Osteoblast (primary cell): Measurements from ENCODE around the gene SPATA13. TPM values are rescaled to one million over a fixed set of nuclear protein-coding genes. Genes with fewer than 3 reads are reported as not detected.

Experiments used
- DNase-seq: peaks from one replicate; pipeline ENCODE4 v3.0.0; 2011; ENCODE audit warnings: low spot score, mixed read lengths; ENCODE audit not compliant: insufficient read length; ENCODE audit errors: missing footprints
- H2AFZ ChIP-seq: 2 replicates; pipeline ENCODE4 v1.6.0; 2011; ENCODE audit warnings: mild to moderate bottlenecking, low read length
- H3K27ac ChIP-seq: 2 replicates; pipeline ENCODE4 v1.5.1; 2011; ENCODE audit warnings: mild to moderate bottlenecking, low read depth, low read length, moderate library complexity
- H3K27me3 ChIP-seq: 2 replicates; pipeline ENCODE4 v1.6.0; 2012; ENCODE audit warnings: mild to moderate bottlenecking, control low read depth, inconsistent platforms, low read length, moderate library complexity; ENCODE audit not compliant: insufficient read depth
- H3K36me3 ChIP-seq: 2 replicates; pipeline ENCODE4 v1.5.1; 2011; ENCODE audit warnings: mild to moderate bottlenecking, low read length, control low read depth, moderate library complexity; ENCODE audit not compliant: insufficient read depth
- H3K4me1 ChIP-seq: 2 replicates; pipeline ENCODE4 v1.5.1; 2011; ENCODE audit warnings: mild to moderate bottlenecking, low read length, control low read depth, moderate library complexity; ENCODE audit not compliant: insufficient read depth
- H3K4me2 ChIP-seq: 2 replicates; pipeline ENCODE4 v1.6.0; 2011; ENCODE audit warnings: mild to moderate bottlenecking, low read length; ENCODE audit not compliant: insufficient read depth
- H3K4me3 ChIP-seq: fragments of 200-600 bp; sonication (generic); 3 replicates; pipeline ENCODE4 v1.5.1; 2012; ENCODE audit warnings: mild to moderate bottlenecking, low read length, inconsistent platforms; ENCODE audit not compliant: insufficient read depth
- H3K79me2 ChIP-seq: 2 replicates; pipeline ENCODE4 v1.6.0; 2012; ENCODE audit warnings: mild to moderate bottlenecking, low read length, control low read depth, inconsistent platforms; ENCODE audit not compliant: insufficient read depth
- H3K9me3 ChIP-seq: 2 replicates; pipeline ENCODE4 v1.5.1; 2011; ENCODE audit warnings: low read depth, low read length, control low read depth
- H4K20me1 ChIP-seq: 2 replicates; pipeline ENCODE4 v1.6.0; 2012; ENCODE audit warnings: mild to moderate bottlenecking, low read length, control low read depth; ENCODE audit not compliant: insufficient read depth
- total RNA-seq: library from RNA; depleted of rRNA; stranded (reverse); fragments of >200 nt; gene quantifications from 2 replicates; pipeline ENCODE4 v1.2.3, GENCODE V29; 2012
- TF ChIP-seq, protein P1 (sequence below): IDR thresholded peaks from 2 replicates; pipeline ENCODE4 v1.5.1; 2011; ENCODE audit warnings: mild to moderate bottlenecking, low read depth, low read length, moderate library complexity; ENCODE audit errors: extremely low read depth

Gene SPATA13
- total RNA-seq, 1 donor: 40.2 TPM

DNA sequence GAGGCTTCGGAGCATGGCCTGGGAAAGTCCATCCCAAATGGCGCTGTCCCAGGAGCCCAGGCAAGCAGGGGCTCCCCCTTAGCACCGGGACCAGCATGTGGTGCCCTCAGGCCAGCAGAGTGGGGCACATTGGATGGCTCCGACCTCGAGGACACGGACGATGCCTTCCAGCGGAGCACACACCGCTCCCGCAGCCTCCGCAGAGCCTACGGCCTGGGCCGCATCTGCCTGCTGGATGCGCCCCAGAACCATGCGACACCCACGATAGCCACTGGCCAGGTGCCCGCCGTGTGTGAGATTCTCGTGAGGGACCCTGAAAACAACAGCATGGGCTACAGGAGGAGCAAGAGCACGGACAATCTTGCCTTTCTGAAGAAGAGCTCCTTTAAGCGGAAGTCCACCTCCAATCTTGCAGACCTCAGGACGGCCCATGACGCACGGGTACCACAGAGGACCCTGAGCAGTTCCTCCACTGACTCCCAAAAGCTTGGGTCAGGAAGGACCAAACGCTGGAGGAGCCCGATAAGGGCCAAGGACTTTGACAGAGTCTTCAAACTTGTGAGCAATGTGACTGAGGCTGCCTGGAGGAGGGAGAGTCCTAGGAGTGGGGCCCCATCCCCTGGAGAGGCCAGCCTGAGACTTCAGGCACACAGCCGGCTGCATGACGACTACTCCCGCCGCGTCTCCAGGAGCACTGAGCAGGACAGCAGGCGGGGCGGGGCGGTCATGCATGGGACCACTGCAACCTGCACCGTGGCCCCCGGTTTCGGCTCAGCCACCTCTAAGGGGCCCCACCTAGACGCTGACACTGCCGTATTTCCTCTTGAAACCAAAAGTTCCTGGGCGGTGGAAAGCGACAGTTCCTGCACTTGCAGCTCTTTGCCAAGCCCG, 63.1 kb downstream of the SPATA13 start:
- Histone ChIP-seq H3K36me3 (no peaks in the 10 kb centered on the region), H3K79me2 (no peaks in the 10 kb centered on the region), H4K20me1 (no peaks in the 10 kb centered on the region), H2AFZ (no peak overlapping the region), H3K27ac (no peak overlapping the region), H3K4me1 (no peaks in the 10 kb centered on the region), H3K4me3 (no peak overlapping the region), H3K4me2 (no peak overlapping the region), H3K9me3 (no peaks in the 10 kb centered on the region), H3K27me3 (no peaks in the 10 kb centered on the region)
- TF ChIP-seq, protein P1, sequence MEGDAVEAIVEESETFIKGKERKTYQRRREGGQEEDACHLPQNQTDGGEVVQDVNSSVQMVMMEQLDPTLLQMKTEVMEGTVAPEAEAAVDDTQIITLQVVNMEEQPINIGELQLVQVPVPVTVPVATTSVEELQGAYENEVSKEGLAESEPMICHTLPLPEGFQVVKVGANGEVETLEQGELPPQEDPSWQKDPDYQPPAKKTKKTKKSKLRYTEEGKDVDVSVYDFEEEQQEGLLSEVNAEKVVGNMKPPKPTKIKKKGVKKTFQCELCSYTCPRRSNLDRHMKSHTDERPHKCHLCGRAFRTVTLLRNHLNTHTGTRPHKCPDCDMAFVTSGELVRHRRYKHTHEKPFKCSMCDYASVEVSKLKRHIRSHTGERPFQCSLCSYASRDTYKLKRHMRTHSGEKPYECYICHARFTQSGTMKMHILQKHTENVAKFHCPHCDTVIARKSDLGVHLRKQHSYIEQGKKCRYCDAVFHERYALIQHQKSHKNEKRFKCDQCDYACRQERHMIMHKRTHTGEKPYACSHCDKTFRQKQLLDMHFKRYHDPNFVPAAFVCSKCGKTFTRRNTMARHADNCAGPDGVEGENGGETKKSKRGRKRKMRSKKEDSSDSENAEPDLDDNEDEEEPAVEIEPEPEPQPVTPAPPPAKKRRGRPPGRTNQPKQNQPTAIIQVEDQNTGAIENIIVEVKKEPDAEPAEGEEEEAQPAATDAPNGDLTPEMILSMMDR: no peak
- no peak for DNase-seq

DNA sequence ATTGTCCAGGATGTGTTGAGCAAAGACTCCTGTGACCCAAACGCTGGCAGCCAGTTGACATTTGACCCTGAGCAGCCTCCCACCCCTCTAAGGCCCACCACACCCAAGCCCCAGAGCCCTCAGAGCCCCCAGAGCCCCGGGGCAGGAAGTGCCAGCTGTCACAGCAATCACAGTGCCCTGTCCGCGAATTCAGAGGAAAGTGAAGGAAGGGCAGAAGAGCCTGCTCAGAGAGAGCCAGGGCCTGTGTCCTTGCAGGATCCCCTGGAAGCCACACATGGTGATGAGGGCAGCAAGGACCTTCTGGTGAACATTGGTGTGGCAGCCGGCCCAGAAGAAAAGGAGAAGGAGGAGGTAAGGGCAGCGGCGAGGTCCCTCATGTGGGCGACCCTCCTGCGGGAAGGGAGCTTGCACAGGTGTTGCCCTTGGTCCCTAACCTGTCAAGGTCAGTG, 63.7 kb downstream of the SPATA13 start:
- Histone ChIP-seq H3K9me3 (no peaks in the 10 kb centered on the region), H3K4me2 (no peak overlapping the region), H3K4me1 (no peaks in the 10 kb centered on the region), H3K4me3 (no peak overlapping the region), H3K27ac (no peak overlapping the region), H2AFZ (no peak overlapping the region), H3K79me2 (no peaks in the 10 kb centered on the region), H3K36me3 (no peaks in the 10 kb centered on the region), H3K27me3 (peaks cover 4% of the 10 kb centered on the region), H4K20me1 (no peaks in the 10 kb centered on the region)
- no peak for DNase-seq
- TF ChIP-seq, protein P1: no peak

DNA sequence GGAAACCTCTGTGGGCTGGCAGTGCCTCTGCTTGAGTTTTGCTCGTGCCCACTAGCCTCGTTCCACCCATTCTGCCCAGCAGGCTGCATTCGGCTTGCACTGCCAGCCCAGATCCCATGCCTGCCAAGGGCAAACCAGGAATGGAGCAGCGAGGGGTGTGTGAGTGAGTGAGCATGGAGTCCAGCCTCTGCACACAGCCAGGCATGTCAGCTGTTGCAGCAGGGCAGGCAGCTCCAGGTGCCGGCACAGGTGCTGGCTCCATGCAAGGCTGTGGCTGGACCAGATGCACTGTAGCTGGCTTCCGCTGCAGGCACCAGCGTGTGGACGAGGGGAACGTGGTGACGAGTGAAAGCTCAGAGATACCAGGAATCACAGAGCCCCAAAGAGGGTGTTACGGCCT, 64.5 kb downstream of the SPATA13 start:
- peaks cover 4% of the 10 kb centered on the region for H3K27me3 ChIP-seq
- DNase-seq: no peak
- H3K27ac ChIP-seq: no peak overlapping the region
- H4K20me1 ChIP-seq: no peaks in the 10 kb centered on the region
- H2AFZ ChIP-seq: no peak overlapping the region
- H3K79me2 ChIP-seq: no peaks in the 10 kb centered on the region
- TF ChIP-seq, protein P1: no peak
- no peaks in the 10 kb centered on the region for H3K4me1 ChIP-seq
- no peaks in the 10 kb centered on the region for H3K36me3 ChIP-seq
- H3K9me3 ChIP-seq: no peaks in the 10 kb centered on the region
- H3K4me3 ChIP-seq: no peak overlapping the region
- no peak overlapping the region for H3K4me2 ChIP-seq

DNA sequence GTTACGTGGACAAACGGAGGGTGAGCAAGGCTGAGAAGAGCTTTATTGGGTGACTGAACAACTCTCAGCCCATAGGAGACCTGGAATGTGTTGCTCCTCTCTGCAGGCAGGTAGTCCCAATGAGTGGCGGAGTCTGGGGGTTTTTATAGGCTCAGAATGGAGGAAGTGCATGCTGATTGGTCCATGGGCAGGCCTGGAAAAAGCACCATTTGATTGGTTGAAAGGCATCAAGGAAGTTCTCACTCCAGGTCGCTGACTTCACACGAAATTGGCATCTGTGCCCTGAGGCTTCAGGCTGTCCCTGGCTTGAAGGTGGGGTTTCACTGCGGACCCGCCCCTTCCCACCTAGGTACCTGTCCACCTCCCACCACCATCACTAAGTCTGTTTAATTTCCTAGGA, 65.4 kb downstream of the SPATA13 start:
- H3K36me3 ChIP-seq: no peaks in the 10 kb centered on the region
- TF ChIP-seq, protein P1: no peak
- H3K79me2 ChIP-seq: no peaks in the 10 kb centered on the region
- H2AFZ ChIP-seq: no peak overlapping the region
- no peaks in the 10 kb centered on the region for H3K9me3 ChIP-seq
- no peak overlapping the region for H3K4me2 ChIP-seq
- DNase-seq: no peak
- no peak overlapping the region for H3K4me3 ChIP-seq
- no peak overlapping the region for H3K27ac ChIP-seq
- H3K4me1 ChIP-seq: no peaks in the 10 kb centered on the region
- H4K20me1 ChIP-seq: no peaks in the 10 kb centered on the region
- H3K27me3 ChIP-seq: peaks cover 9% of the 10 kb centered on the region
